ENCODE data around the gene RHBDF1. TPM values are rescaled to one million over a fixed set of nuclear protein-coding genes. Genes with fewer than 3 reads are reported as not detected.

Gene RHBDF1
- total and polyA plus RNA-seq, 10 donors = 6.5 to 23.0 (median 10.6) TPM

GRCh38 chr16:118857-119256 is 46.4 kb upstream of the RHBDF1 start:
- TF ChIP-seq POLR2AphosphoS5 (IDR thresholded peaks at IDR 0.05) (no peak), POLR2A (IDR thresholded peaks at IDR 0.05) (no peak), CTCF (IDR thresholded peaks at IDR 0.05 in 8 of 11, conservative IDR thresholded peaks at IDR 0.05 in 3 of 11) (no peak)
- intact Hi-C loops (cut with DNase I; ENCODE audit: low total_unique reads) = loop anchor here (5.0 kb wide), 1 partner anchor 63 kb away; the partner anchor contains the start of gene HBQ1
- WGBS, 5 donors = 88 to 97% (median 92%) methylated on average over 1 to 2 of the region's 2 CpGs

GRCh38 chr16:117379-118365 is 45.2 kb upstream of the RHBDF1 start:
- intact Hi-C loops (cut with DNase I; ENCODE audit: low total_unique reads) = loop anchor here (5.0 kb wide), 1 partner anchor 65 kb away; the partner anchor contains the start of gene HBQ1
- 66 to 71% (median 70%) methylated on average over 18 to 19 of the region's 19 CpGs for WGBS, 5 donors
- Histone ChIP-seq H3K4me1 (peaks cover 0 to 24% (median 8%) of the 10 kb centered on the region in 6 donors), H3K27ac (no peak overlapping the region), H3K9me3 (no peaks in the 10 kb centered on the region), H3K4me3 (no peak overlapping the region), H3K27me3 (replicated peaks in 1 of 7) (no peaks in the 10 kb centered on the region), H3K36me3 (peaks cover 0 to 78% (median 23%) of the 10 kb centered on the region in 6 donors)
- DNase-seq = peak; percentile 86
- TF ChIP-seq CTCF (IDR thresholded peaks at IDR 0.05 in 8 of 11, conservative IDR thresholded peaks at IDR 0.05 in 3 of 11) = peak; percentile 9 to 81 (median 70)
- TF ChIP-seq POLR2AphosphoS5 (IDR thresholded peaks at IDR 0.05) = peak in 2 of 3 donors; percentile 25 to 42
- no peak for TF ChIP-seq POLR2A (IDR thresholded peaks at IDR 0.05)

More at GRCh38 chr16:118857-119256, 46.4 kb upstream of the RHBDF1 start:
- H3K4me3 ChIP-seq = no peak overlapping the region
- H3K4me1 ChIP-seq = peaks cover 0 to 24% (median 8%) of the 10 kb centered on the region in 6 donors
- H3K27me3 ChIP-seq (replicated peaks in 1 of 7) = no peaks in the 10 kb centered on the region
- no peak overlapping the region for H3K27ac ChIP-seq
- peaks cover 0 to 74% (median 21%) of the 10 kb centered on the region in 6 donors for H3K36me3 ChIP-seq
- DNase-seq = no peak
- H3K9me3 ChIP-seq = no peaks in the 10 kb centered on the region

- no peak for DNase-seq
- Histone ChIP-seq H3K4me3 (no peak overlapping the region), H3K4me1 (peaks cover 0 to 24% (median 8%) of the 10 kb centered on the region in 6 donors), H3K9me3 (no peaks in the 10 kb centered on the region), H3K27me3 (replicated peaks in 1 of 7) (no peaks in the 10 kb centered on the region), H3K36me3 (peaks cover 0 to 85% (median 38%) of the 10 kb centered on the region in 6 donors), H3K27ac (no peak overlapping the region)
- TF ChIP-seq CTCF (IDR thresholded peaks at IDR 0.05 in 8 of 11, conservative IDR thresholded peaks at IDR 0.05 in 3 of 11) = no peak
- no peak for TF ChIP-seq POLR2A (IDR thresholded peaks at IDR 0.05)
- TF ChIP-seq POLR2AphosphoS5 (IDR thresholded peaks at IDR 0.05) = no peak
- WGBS, 5 donors = 67 to 76% (median 72%) methylated on average over 7 of the region's 7 CpGs
- intact Hi-C loops (cut with DNase I; ENCODE audit: low total_unique reads) = loop anchor here (5.0 kb wide), 1 partner anchor 66 kb away; the partner anchor contains the start of gene HBQ1
Measured at GRCh38 chr16:116015-116414, 43.6 kb upstream of the RHBDF1 start.

- Histone ChIP-seq H3K27ac (peak overlapping the region in 1 of 8 donors; percentile 18), H3K4me1 (peaks cover 0 to 14% (median 3%) of the 10 kb centered on the region in 6 donors), H3K9me3 (no peaks in the 10 kb centered on the region), H3K27me3 (replicated peaks in 1 of 7) (no peaks in the 10 kb centered on the region), H3K4me3 (no peak overlapping the region), H3K36me3 (peaks cover 0 to 92% (median 51%) of the 10 kb centered on the region in 6 donors)
- DNase-seq = no peak
- intact Hi-C loops (cut with DNase I; ENCODE audit: low total_unique reads) = no loop called here
- WGBS, 5 donors = 87 to 97% (median 92%) methylated on average over 2 of the region's 2 CpGs
- no peak for TF ChIP-seq POLR2A (IDR thresholded peaks at IDR 0.05)
Measured at GRCh38 chr16:114327-114726, 41.9 kb upstream of the RHBDF1 start.
